Activated CD4-positive, CD25-positive, alpha-beta regulatory T cell (primary cell): ENCODE data around the gene RNU5B-1.

Experiments
- DNase-seq, 4 experiments: peaks; one replicate each; lab custom pipeline; 2025; lab: John Stamatoyannopoulos, UW

Gene RNU5B-1

GRCh38 chr15:65328506-65329287 is 24.2 kb downstream of the RNU5B-1 start:
- DNase-seq: no peak

- DNase-seq: no peak
Observed at GRCh38 chr15:65329288-65329983, 25.0 kb downstream of the RNU5B-1 start.

- DNase-seq: no peak
Observed at GRCh38 chr15:65329984-65330735, 25.7 kb downstream of the RNU5B-1 start.

- no peak for DNase-seq
Observed at GRCh38 chr15:65330934-65331645, 26.6 kb downstream of the RNU5B-1 start.

GRCh38 chr15:65331811-65332210 is 27.3 kb downstream of the RNU5B-1 start:
- no peak for DNase-seq

GRCh38 chr15:65332391-65333147 is 28.1 kb downstream of the RNU5B-1 start:
- DNase-seq: no peak

- no peak for DNase-seq
Observed at GRCh38 chr15:65333148-65333820, 28.8 kb downstream of the RNU5B-1 start.

DNA sequence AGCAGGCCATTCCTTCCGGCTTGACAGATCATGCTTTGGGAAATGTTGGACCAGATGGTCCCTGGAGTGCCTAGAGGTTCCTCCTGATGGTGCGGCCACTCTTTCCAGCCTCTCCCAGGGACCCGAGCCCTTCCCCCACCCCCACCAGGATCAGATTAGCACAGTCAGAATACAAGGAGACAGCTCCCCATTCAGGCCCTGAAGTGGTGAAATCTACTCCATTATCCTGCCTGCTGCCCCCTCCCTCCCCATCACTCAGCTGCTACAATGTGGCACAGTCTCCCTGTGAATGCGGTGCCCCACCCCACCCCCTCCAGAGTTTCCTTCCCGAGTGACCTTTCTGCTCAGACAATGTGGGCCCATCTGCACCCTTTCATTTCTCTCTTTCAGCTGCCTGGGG is 29.4 kb downstream of the RNU5B-1 start:
- no peak for DNase-seq

DNA sequence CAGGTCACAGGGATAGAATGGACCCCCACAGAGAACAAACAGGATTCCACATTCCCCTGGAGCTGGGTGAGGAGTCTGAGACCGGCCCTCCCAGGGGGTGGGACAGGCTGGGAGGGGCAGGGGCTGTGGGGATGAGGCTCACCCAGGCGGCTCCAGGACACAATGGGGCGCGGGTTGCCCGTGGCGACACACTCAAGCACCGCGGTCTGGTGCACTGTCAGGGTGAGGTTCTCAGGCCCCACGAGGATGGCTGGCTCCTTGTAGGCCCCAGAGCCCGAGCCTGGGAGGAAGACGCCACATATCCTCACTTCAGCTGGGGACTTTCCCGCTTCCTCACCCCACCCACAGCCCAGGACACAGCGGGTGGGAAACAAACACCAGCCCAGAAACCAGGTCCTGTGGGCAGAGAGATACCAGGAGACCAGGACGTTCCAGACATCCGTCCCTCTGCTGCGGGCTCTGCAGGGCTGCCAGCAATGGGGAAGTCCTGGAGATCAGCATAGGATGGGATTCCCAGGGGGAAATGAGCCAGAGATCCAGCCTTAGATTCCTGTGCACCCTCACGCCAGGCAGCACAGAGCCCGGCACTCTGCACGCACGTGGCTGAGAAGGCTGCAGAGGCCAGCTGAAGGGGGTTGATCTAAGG is 30.2 kb downstream of the RNU5B-1 start:
- no peak for DNase-seq

GRCh38 chr15:65335278-65336055 is 31.0 kb downstream of the RNU5B-1 start:
- no peak for DNase-seq

DNA sequence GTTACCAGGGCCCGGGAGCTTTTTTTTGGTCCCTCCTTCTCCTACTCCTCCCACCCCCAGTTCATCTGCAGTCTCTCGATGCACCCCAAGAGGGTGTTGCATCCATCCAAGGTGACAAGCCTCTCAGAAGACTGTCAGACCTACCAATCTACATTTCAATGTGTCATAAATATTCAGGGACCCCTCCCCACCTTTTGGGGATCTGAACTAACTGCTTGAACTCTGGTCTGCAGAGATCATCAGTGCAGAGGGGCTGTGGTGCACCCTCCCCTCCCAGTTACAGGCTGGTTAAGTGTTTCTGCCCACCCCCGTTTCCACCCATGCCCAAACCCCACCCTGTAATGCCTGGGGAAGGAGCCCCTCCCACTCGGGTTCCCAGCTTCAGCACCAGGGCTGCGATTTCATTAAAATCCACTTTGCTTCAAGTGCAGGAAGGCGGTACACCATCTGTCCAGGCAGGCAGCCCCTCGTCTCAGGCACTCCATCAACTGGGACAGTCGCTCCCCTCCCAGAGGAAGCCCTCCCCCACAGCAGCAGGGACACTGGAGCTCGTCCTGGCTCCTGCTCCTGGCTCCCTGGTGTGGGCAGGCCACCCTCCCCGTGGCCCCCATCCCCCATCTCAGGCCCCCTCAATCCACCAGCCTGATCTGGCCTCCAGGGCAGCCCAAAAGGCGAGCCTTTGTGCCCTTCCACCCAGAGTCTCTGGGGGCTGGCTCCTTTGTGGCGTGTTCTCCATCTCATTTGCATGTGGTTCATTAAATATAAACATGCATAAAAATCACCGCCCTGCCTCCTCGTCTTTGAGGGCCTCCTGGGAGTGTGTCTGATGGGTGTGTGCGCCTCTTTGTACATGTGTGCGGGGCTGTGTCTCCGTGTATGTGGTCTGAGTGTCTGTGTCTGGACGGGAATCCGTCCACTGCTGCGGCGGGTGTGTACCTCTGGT is 32.3 kb downstream of the RNU5B-1 start:
- no peak for DNase-seq

DNA sequence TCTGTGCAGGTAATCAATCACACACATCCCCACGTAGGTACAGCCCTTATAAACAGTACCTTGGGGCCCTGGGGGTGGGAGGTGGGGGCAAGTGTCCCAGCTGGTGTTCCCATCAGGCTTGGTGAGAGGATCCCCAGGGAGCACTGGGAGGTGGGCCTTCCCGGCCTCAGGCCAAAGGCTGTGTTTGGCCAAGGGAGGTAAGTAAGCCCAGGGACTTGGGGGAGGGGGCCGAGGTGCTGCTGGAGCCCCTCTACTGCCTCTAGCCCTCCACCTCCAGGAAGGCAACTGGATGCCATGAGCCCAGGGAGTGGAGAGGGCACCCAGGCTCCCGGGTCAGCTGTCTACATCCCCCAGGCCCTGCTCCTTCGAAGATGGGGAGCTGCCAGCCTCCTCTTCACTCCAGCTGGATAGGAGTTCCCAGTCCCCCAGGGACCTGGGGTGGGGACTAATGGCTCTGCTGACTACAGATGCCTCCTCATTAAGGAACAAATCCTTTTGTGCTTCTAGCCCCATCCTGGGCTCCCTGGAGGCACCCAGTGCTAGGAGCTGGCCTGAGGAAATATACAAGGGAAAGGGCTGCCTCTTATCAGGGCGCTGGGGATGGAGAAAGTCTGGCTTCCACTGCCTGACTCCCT is 33.1 kb downstream of the RNU5B-1 start:
- DNase-seq: no peak

- no peak for DNase-seq
Observed at GRCh38 chr15:65338366-65338765, 33.9 kb downstream of the RNU5B-1 start.

DNA sequence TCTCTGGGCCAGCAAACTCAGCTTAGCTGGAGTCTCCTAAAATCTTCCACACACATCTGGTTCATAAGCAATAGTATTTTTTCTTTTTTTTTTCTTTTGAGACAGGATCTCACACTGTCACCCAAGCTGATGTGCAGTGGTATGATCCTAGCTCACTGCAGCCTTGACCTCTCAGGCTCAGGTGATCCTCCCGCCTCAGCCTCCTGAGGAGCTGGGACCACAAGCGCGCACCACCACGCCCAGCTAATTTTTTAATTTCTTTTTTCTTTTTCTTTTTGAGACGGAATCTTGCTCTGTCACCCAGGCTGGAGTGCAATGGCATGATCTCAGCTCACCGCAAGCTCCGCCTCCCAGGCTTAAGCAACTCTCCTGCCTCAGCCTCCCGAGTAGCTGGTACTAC is 34.3 kb downstream of the RNU5B-1 start:
- DNase-seq: no peak

DNA sequence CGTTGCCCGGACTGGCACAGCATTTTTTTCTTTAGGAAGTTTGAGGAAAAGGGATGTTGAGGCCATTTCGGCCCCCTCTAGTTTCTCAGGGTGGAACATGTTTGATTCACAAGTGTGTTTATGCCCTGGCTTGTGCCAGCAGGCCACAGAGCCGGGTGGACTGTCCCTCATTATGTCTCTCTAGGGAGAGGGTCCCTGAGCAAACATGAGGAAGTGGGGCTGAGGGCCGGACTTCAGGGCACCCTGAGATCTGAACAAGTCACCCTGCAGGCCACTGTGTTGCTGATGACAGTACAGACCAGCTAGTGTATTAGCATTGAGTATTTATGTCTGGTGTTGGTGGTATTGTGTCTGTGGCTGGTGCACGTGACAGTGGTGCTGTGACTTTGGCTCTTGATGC is 34.9 kb downstream of the RNU5B-1 start:
- no peak for DNase-seq

GRCh38 chr15:65339920-65340319 is 35.4 kb downstream of the RNU5B-1 start:
- no peak for DNase-seq

DNA sequence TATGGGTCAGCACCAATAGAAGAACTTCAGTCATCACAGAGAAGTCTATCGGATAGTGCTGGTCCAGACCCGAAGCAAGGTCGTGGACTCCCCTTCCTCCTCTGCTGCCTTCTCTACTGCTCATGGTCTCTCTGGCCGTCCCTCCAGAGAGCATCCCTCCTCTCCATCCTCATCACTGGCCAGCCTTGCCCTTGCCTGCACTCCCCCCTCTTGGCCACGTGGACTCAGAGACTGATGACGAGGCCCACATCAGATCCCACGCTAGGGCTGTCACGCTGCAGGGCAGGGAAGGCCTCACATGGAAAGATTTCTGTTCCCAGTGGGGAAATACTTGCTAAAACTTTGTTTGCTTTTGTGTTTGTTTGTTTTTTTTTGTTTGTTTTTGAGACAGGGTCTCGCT is 38.0 kb downstream of the RNU5B-1 start:
- DNase-seq: no peak
